ENCODE results near the gene LSM4. TPM values are rescaled to one million over a fixed set of nuclear protein-coding genes. Genes with fewer than 3 reads are reported as not detected.

Gene LSM4
- total RNA-seq, 2 experiments from 2014 or later: 385 to 395 TPM

- POLR2A ChIA-PET: no interaction called here
- CTCF ChIA-PET: interaction anchor here (1.3 to 1.6 kb wide), 3 partner anchors 8 to 55 kb away, joined by 4 to 6 read pairs (median 5); no protein-coding TSS in a partner anchor
Observed at GRCh38 chr19:18259893-18260292, 63.0 kb downstream of the LSM4 start.

- POLR2A ChIA-PET: interaction anchor here (0.5 kb wide), 1 partner anchor 1104 kb away, joined by 5 read pairs; no protein-coding TSS in a partner anchor
- CTCF ChIA-PET: no interaction called here
Observed at GRCh38 chr19:18257503-18258470, 65.1 kb downstream of the LSM4 start.

Other genes with a start within 250 kb of the LSM4 start
- gene IL12RB1, start 236.1 kb downstream of the LSM4 start, total RNA-seq: 10 to 100 TPM; 18.7 to 22.0 TPM
- gene MAST3, start 225.3 kb downstream of the LSM4 start, total RNA-seq: 10 to 100 TPM; 15.5 to 16.2 TPM
- 10 to 100 TPM; 18.6 to 19.5 TPM for gene PIK3R2, start 169.9 kb downstream of the LSM4 start, total RNA-seq
- gene IFI30, start 149.3 kb downstream of the LSM4 start, total RNA-seq: 10 to 100 TPM; 22.5 to 24.6 TPM
- 10 to 100 TPM; 20.4 to 21.6 TPM for gene MPV17L2, start 129.9 kb downstream of the LSM4 start, total RNA-seq
- 1 to 10 TPM; 6.3 to 6.5 TPM for gene RAB3A, start 119.0 kb downstream of the LSM4 start, total RNA-seq
- not detected for gene PDE4C, start 96.6 kb downstream of the LSM4 start, total RNA-seq
- gene IQCN, start 48.6 kb downstream of the LSM4 start, total RNA-seq: under 1 TPM; 0.40 to 0.59 TPM
- 100 to 1,000 TPM; 339 to 357 TPM for gene JUND, start 41.5 kb downstream of the LSM4 start, total RNA-seq
- 10 to 100 TPM; 27.5 to 28.4 TPM for gene PGPEP1, start 17.5 kb upstream of the LSM4 start, total RNA-seq
- gene GDF15, start 63.1 kb upstream of the LSM4 start, total RNA-seq: not detected
- not detected for gene LRRC25, start 74.5 kb upstream of the LSM4 start, total RNA-seq
- 100 to 1,000 TPM; 151 to 158 TPM for gene SSBP4, start 96.3 kb upstream of the LSM4 start, total RNA-seq
- gene ISYNA1, start 115.1 kb upstream of the LSM4 start, total RNA-seq: 10 to 100 TPM; 22.8 to 23.7 TPM
- gene ELL, start 199.0 kb upstream of the LSM4 start, total RNA-seq: 10 to 100 TPM; 22.6 to 24.3 TPM
- 100 to 1,000 TPM; 167 to 168 TPM for gene FKBP8, start 220.5 kb upstream of the LSM4 start, total RNA-seq
- gene KXD1, start 234.8 kb upstream of the LSM4 start, total RNA-seq: 100 to 1,000 TPM; 124 to 129 TPM
- gene UBA52, start 248.8 kb upstream of the LSM4 start, total RNA-seq: 1,000 to 10,000 TPM; 1,648 to 1,705 TPM